ENCODE measurements around the gene CA11.
"Not testable (repeated sequence)": the region's sequence is repeated elsewhere in the genome, so short reads cannot be mapped to it uniquely, and the experiment has no call there.

Gene CA11

DNA sequence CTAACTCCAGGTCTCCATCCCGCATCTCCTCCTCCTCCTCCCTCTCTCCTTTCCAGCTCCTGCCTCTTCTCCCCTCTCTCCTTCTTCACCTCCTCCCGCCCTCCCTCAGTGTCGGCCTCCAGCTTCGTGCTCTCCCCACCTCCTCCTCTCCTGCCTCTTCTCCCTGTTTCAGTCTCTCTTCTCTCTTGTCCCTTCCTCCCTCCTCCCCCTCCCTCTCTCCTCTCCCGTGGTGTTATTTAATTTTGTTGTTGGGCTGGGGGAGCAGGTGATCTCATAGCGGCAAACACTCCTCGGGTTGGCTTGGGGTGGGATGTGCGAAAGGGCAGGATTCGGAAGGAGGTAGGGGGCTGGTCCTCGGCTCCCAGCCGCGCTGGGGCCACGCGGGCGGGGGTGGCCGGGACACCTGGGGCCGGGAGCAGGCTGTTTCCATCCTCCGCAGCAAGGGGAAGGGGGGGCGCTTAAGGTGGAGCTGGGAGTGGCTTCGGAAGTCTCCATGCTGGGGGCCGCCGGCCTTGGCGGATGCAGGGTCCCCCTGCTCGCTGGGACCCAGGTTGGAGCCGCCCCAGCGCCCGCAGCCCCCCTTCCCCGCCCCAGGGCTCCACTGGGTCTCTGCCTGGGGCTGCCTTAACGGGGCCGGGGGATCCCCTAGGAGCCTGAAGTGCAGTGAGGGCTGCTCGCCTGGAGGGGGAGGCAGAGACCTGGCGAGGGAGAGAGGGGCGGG is at the start of gene CA11:
Gene CA11, minus strand, starts transcription at position 187 of the 721 bp plus-strand sequence. CDS start 555 bp downstream, outside the sequence.
- peak; percentile 93 for DNase-seq (ENCODE audit: low spot score)

DNA sequence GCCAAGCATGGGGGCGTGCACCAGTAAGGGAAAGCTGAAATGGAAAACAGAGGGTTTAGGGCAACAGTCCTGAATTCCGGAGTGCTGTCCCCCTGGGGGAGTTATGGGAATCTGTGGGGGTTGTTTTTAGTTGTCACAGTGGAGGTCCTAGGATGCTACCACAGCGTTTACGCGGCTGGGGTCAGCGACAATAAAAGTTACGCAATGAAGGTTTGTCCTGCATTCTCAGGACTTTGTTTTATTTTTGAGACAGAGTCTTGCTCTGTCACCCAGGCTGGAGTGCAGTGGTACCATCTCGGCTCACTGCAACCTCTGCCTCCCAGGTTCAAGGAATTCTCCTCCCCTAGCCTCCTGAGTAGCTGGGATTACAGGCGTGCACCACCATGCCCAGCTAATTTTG is 47.6 kb upstream of the CA11 start:
- not testable (repeated sequence) for DNase-seq (ENCODE audit: low spot score)

- DNase-seq (ENCODE audit: low spot score): no peak
Observed at GRCh38 chr19:48689449-48689848, 43.5 kb upstream of the CA11 start.

DNA sequence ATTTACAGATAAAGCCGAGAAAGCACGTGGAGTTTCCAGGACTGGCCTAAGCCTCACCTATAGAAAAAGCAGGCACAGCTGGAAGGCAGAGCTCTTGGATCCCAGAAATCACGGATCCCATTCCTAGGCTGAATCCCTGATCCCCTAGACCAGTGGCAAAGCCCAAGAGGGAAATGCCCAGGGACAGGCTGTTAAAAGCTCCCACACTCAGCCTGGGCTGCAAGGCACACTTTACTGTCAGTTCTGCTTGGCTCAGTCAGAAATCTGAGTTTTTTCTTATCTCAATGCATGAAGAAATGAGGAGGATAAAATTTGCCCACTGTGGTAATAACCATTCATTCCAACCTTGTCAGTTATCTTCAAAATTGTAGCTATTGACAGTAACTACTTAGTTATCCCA is 41.8 kb upstream of the CA11 start:
- DNase-seq (ENCODE audit: low spot score): no peak

DNA sequence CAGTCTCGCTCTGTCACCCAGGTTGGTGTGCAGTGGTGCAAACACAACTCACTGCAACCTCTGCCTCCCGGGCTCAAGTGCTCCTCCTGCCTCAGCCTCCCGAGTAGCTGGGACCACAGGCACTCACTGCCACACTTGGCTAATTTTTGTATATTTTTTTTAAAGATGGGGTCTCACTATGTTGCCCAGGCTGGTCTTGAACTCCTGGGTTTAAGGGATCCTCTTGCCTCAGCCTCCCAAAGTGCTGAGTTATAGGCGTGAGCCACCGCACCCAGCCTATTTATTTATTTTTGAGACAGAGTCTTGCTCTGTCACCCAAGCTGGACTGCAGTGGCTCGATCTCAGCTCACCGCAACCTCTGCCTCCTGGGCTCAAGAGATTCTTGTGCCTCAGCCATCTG is 40.6 kb upstream of the CA11 start:
- not testable (repeated sequence) for DNase-seq (ENCODE audit: low spot score)

GRCh38 chr19:48686088-48686487 is 40.1 kb upstream of the CA11 start:
- DNase-seq (ENCODE audit: low spot score): no peak

- no peak for DNase-seq (ENCODE audit: low spot score)
Observed at GRCh38 chr19:48685583-48685982, 39.6 kb upstream of the CA11 start.

DNA sequence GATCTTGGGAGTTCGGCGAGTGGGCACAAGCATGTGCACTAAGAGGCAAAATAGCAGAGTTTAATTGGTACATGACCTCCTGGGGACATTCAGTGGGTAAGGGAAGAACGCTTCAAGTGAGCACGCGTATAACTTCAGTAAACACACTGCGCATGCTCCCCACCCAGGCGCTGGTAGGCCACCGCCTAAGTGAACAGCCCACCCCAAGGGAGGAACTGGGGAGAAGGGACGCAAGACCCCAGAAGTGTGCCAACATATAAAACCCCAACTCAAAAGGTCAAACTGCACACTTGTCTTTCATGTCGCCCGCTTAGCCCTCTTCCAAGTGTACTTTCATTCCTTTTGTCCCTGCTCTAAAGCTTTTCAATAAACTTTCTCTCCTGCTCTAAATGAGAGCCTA is 37.4 kb upstream of the CA11 start:
- DNase-seq (ENCODE audit: low spot score): peak; percentile 29

DNA sequence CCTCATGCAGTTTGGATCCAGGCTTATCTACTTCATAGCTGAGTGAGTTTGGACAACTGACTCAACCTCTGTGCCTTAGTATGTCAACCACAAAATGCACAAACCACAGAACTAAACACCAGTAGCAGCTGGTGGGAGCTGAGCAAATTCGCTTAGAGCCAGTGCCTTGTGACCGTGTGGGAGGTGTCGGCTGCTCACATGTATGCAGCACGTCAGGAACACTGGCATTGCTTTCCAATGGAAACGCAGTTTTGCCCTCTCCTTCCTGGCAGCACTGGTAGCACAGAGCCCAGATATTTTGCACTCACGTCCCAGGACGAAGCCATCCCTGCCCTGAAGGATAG is 35.1 kb upstream of the CA11 start:
- no peak for DNase-seq (ENCODE audit: low spot score)

- DNase-seq (ENCODE audit: low spot score): no peak
Observed at GRCh38 chr19:48680436-48681126, 34.6 kb upstream of the CA11 start.

DNA sequence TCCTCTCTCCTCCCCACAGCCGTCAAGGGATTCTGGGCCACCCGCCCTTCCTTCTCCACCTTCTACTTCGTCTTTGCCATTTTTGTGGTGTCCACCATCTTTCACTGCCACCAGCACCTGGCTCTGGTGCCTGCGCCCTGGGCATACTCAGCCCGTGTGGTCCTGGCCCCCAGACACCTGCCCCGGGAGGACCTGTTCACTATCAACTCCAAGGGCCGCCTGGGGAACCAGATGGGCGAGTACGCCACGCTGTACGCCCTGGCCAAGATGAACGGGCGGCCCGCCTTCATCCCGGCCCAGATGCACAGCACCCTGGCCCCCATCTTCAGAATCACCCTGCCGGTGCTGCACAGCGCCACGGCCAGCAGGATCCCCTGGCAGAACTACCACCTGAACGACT is 34.0 kb upstream of the CA11 start:
- DNase-seq (ENCODE audit: low spot score): not testable (repeated sequence)

DNA sequence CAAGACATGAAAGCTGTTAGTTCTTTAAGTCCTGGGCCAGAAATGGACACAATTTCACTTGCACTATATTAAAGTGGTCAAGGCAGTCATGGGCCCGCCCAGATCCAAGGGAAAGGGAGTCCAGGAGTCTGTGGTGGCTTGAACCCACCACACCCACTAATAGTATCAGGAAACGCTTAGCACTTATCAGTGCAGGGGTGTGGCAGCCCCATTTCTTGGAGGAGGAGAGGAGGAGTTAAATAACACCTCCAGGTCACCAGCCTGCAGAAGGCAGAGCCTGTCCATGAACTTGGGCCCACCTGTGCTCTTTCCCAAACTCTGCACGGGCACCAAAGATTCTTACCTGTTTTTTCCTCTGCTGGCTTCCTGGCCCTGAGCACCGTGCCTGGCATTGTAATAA is 32.2 kb upstream of the CA11 start:
- no peak for DNase-seq (ENCODE audit: low spot score)

- DNase-seq (ENCODE audit: low spot score): no peak
Observed at GRCh38 chr19:48676887-48677286, 30.9 kb upstream of the CA11 start.

- no peak for DNase-seq (ENCODE audit: low spot score)
Observed at GRCh38 chr19:48676487-48676886, 30.5 kb upstream of the CA11 start.

GRCh38 chr19:48674921-48675824 is 29.2 kb upstream of the CA11 start:
- peak; percentile 76 for DNase-seq (ENCODE audit: low spot score)

- no peak for DNase-seq (ENCODE audit: low spot score)
Observed at GRCh38 chr19:48674216-48674809, 28.3 kb upstream of the CA11 start.

DNA sequence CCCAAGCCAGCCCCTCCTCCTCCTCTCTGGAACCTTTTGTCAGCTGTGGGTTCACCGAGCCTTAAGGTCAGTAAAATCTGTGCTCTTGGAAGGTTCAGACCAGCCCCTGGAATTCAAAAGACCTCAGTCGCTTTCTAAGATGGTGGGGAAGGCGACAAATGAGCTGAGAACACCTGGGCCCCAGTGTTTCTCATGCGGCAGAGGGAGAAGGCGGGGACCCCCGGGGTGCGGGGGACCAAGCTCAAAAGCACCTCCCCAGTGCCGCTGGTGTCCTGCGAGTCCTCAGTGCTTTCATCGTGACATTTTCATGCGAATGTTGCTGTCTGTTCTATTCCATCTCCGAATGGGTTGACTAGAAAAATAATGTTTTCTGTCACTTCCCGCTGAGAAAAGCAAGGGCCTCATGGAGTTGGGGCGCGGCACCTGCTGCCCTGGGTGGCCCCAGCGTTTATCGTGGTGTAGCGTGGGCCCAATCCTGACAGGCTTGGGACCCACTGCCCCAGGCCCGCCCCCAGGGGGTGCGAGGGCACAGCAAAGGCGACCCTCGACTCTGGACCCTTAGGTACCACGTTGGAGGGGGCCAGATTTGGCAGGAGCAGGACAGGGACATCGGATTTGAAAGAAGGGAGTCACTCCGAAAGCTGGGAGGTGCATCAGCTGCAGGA is 27.6 kb upstream of the CA11 start:
- no peak for DNase-seq (ENCODE audit: low spot score)

- DNase-seq (ENCODE audit: low spot score): no peak
Observed at GRCh38 chr19:48672994-48673393, 27.0 kb upstream of the CA11 start, which contains the start of gene NTN5. NTN5 (minus strand) TSS chr19:48673017; CDS start chr19:48670986, 2,031 bp downstream.

DNA sequence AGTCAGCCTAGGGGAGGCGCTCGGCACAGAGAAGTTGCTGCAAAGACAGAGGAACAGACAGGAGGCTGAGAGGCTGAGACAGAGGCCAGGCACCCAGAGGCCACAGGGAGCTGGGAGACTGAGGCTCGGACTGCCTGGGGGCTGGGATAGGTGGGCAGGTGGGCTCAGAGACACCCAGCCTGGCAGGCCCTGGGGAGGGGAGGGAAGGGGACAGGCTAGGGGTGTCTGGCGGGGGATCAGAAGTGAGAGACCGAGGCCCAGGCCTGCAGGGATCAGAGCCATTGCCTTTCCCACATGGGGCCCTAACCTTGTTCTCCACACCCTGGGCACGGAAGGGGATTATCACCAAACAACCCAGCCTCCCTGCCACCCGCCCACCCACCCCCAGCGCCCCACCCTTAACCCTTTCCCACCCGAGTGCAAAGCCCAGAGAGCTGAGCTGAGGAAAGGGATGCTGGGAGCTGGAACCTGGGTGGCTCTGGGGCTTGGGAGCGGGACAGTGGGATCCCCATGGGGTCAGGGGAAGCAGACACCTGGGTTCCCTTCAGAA is 25.5 kb upstream of the CA11 start:
- DNase-seq (ENCODE audit: low spot score): no peak

DNA sequence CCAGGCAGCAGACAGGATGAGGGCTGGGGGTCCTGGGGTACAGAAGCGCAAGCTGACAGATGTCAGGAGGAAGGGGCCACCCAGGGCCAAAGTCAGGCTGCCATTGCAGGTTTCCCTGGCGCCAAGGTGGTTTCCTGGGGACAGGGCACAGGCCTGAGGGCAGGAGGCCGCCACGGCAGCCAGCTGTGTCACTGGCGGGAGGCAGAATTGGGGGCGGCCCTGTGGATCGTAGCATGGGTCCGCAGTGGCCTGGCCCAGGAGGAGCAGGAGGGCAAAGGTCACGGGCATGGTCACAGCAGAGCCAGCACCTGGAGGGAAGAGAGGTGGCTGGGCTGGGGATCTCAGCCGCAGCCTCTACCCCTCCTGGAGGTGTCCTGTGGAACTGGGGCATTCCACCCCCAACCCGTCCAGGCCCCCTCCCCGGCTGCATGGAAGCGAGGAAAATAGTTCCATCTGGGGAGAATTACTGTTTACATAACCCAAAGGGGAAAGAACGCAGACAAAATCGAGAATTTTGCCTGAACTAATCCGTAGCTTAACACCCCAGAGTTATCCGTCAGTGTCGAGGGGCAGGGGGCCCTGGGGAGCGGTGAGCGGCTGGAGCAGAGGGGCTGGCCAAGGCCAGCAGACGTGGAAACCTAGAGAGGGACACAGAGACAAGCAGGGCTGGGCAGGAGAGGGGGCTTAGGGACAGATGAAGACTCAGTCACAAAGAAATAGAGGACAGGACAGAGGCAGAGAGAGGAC is 24.9 kb upstream of the CA11 start:
- DNase-seq (ENCODE audit: low spot score): no peak
